Eye (tissue), 1 donor: ENCODE data around the gene HEPACAM2.

Experiments used
- DNase-seq: peaks from one replicate; pipeline ENCODE4 v3.0.0-alpha.2; 2015

HEPACAM2 gene

DNA sequence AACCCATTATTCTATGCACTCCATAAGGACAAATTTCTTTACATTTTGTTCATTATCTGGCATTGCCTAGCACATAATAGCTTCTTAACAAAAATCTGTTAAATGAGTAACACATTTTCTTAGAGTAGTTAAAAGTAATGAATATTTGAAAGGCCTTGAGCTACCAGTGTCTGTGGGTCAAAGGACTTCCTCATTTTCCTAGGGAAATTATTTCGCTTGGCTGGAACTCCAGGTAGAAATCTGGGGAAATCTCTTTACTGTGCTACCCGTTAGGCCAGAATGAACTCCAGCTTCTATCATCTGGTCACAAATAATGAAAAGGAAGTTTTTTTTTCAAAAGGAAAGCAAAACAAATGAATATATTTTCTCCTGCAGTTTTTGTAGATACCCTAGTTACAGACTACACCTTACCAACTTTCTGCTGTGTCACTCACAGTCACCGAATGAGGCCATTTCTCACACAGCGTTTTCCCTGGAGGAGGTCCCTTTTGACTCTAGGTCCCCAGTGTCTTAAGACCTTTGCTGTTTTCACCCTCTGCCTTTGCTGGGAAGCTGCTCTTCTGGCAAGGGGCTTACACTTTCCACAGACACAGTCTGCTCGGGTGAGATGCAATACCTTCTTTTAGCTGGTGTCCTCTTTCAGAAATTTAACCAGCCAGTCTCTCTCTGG lies 79.7 kb downstream of the HEPACAM2 start:
- no peak for DNase-seq

DNA sequence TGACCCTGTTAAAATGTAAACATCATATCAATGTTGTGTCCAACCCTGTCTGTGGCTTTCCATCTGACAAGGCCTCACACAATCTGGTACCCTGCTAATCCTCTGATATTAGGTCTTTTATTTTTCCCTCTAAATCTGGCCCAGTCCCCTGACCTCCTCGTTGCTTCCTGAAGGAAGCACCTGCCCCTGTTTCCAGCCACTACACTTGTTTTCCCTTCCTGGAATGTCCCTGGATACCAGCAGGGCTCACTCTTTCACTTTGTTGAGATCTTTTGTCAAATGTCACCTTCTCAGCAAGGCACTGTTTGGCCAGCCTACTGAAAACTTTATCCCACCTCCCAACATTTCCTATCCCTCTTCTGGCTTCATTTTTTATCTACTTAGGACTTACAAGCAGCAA lies 80.2 kb downstream of the HEPACAM2 start:
- no peak for DNase-seq

DNA sequence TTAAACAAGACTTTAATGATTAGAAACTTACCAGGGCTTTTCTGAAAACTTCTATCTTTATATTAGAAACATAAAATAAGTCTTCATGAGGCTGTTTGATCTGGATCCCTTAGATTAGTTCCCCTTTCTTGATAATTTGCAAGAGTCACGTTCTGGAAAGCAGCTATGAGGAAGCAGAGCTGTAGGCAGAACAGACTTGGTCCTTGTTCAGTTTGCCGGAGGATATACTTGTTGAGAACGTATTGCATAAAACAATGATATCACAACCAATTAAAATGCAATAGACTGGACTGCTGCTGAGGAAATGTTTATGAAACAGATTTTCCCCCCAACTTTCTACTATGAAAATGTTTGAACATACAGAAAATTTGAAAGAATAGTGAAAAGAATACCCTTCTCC lies 80.9 kb downstream of the HEPACAM2 start:
- DNase-seq, result no peak

DNA sequence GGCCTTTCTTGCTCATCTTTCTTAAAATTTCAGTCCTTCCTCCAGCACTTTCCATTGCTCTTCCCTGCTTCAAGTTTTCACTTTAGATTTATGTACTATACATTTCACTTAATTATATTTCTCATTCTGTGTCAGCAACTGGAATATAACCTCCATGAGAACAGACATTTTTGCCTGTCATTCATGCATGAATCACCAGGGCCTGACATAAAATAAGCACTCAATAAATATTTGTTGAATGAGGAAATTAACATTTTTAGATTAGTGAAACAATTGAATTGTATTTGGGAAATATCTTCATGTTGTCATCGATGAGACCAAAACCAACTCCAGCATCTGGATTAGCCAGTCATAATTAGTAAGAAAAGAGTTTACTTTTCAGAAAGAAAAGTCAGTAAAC lies 84.1 kb downstream of the HEPACAM2 start:
- no peak for DNase-seq

DNA sequence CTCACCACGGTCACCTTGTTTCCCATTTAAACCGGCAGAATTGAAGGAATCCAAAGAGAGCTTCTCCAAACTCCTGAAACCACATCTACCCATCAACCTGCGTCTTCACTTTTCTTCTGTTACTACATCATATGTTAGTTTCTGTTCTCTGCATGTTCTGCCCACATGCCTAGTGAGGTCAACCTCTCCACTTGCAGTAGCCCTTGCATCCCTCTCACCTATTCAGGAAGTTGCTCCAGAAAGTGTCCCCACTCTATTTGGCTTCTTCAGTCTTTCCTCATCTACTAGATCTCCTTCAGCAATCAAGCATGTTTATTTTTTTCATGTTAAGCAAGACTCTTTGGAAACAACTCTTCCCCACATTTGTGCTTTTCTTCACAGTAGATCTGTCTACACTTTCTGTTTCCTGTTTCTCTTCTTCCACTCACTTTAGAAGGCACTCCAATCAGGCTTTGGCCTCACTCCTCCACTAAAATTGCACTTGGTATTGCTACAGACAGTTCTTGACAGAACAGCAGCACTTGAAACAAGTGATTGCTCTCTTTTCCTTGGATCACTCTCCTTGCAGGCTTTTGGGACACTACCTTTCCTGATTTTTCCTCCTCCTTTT lies 85.6 kb downstream of the HEPACAM2 start:
- no peak for DNase-seq

DNA sequence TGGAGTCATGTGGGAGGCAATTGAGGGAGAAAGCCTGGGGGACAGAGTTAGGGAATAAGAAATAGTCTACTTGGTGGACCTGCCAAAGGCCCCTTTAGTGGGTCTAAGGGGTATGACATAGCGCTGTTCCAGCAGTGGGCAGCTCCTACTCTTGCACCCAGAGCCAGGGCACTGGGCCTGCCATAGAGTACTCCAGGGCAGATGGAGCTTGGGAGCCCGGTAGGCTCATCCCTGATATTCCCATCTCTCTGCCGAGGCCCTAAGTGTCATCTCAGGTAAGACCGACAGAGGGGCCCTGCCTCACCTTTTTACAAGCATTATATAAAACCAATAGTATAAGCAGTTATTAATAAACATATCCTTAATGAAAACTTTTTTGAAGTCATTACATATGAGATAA lies 87.7 kb downstream of the HEPACAM2 start:
- DNase-seq, result no peak
